ENCODE measurements around the gene CHST3. TPM values are rescaled to one million over a fixed set of nuclear protein-coding genes. Genes with fewer than 3 reads are reported as not detected.
"Not testable (repeated sequence)": the region's sequence is repeated elsewhere in the genome, so short reads cannot be mapped to it uniquely, and the experiment has no call there.

The CHST3 gene
- total RNA-seq, result 10 to 100 TPM; 10.7 to 13.7 TPM
- polyA plus RNA-seq, result 1 to 10 TPM; 2.2 to 5.2 TPM
- long read RNA-seq, donor 1, full-length matches to known transcripts, result 5 of 5 reads
- long read RNA-seq, donor 1, partial matches to known transcripts, result 0 of 5 reads
- long read RNA-seq, donor 1, other reads (novel, unspliced or antisense), result 0 of 5 reads
- long read RNA-seq, donor 2, full-length matches to known transcripts, result 1 of 1 reads
- long read RNA-seq, donor 2, partial matches to known transcripts, result 0 of 1 reads
- long read RNA-seq, donor 2, other reads (novel, unspliced or antisense), result 0 of 1 reads
- long read RNA-seq, donor 3, full-length matches to known transcripts, result 1 of 1 reads
- long read RNA-seq, donor 3, partial matches to known transcripts, result 0 of 1 reads
- long read RNA-seq, donor 3, other reads (novel, unspliced or antisense), result 0 of 1 reads
- long read RNA-seq, donor 4, full-length matches to known transcripts, result 6 of 6 reads
- long read RNA-seq, donor 4, partial matches to known transcripts, result 0 of 6 reads
- long read RNA-seq, donor 4, other reads (novel, unspliced or antisense), result 0 of 6 reads
- long read RNA-seq, donor 5, full-length matches to known transcripts, result 3 of 3 reads
- long read RNA-seq, donor 5, partial matches to known transcripts, result 0 of 3 reads
- long read RNA-seq, donor 5, other reads (novel, unspliced or antisense), result 0 of 3 reads

- H3K36me3 ChIP-seq (ENCODE audit: control insufficient read depth in 4 of 4, insufficient read depth in 4 of 4, low read length in 4 of 4), result no peaks in the 10 kb centered on the region
- H3K27ac ChIP-seq (ENCODE audit: low read depth in 1 of 2, low read length in 1 of 2), result peak within 1 kb of the TSS; percentile 86 to 98
- 0 to 1% methylated on average over 42 to 77 of the region's 77 CpGs for WGBS, 2 donors
- TF ChIP-seq, protein P1, sequence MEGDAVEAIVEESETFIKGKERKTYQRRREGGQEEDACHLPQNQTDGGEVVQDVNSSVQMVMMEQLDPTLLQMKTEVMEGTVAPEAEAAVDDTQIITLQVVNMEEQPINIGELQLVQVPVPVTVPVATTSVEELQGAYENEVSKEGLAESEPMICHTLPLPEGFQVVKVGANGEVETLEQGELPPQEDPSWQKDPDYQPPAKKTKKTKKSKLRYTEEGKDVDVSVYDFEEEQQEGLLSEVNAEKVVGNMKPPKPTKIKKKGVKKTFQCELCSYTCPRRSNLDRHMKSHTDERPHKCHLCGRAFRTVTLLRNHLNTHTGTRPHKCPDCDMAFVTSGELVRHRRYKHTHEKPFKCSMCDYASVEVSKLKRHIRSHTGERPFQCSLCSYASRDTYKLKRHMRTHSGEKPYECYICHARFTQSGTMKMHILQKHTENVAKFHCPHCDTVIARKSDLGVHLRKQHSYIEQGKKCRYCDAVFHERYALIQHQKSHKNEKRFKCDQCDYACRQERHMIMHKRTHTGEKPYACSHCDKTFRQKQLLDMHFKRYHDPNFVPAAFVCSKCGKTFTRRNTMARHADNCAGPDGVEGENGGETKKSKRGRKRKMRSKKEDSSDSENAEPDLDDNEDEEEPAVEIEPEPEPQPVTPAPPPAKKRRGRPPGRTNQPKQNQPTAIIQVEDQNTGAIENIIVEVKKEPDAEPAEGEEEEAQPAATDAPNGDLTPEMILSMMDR (IDR thresholded peaks at IDR 0.05; ENCODE audit: control extremely low read depth, extremely low read depth), result no peak
- peak; percentile 74 for ATAC-seq (ENCODE audit: insufficient read depth, low FRiP score)
- H3K9me3 ChIP-seq (ENCODE audit: control insufficient read depth in 4 of 4, insufficient read depth in 3 of 4, low read length in 3 of 4), result no peaks in the 10 kb centered on the region
- peaks cover 0 to 19% (median 8%) of the 10 kb centered on the region in 5 donors for H3K4me1 ChIP-seq (ENCODE audit: control insufficient read depth in 5 of 5, insufficient read depth in 5 of 5, low read length in 5 of 5)
- peak; percentile 81 to 85 (median 84) for DNase-seq
- peak within 1 kb of the TSS; percentile 52 for H3K4me3 ChIP-seq
- H3K9ac ChIP-seq (ENCODE audit: insufficient read depth in 1 of 2, low read length in 2 of 2), result peak within 1 kb of the TSS; percentile 63 to 77
- no peaks in the 10 kb centered on the region for H3K27me3 ChIP-seq (ENCODE audit: control insufficient read depth in 3 of 3, insufficient read depth in 3 of 3, low read length in 2 of 3)
These were observed at the start of gene CHST3 for GRCh38 chr10:71964098-71964742. CHST3 (plus strand) TSS chr10:71964395; CDS start chr10:72005843, 41,448 bp downstream.

DNA sequence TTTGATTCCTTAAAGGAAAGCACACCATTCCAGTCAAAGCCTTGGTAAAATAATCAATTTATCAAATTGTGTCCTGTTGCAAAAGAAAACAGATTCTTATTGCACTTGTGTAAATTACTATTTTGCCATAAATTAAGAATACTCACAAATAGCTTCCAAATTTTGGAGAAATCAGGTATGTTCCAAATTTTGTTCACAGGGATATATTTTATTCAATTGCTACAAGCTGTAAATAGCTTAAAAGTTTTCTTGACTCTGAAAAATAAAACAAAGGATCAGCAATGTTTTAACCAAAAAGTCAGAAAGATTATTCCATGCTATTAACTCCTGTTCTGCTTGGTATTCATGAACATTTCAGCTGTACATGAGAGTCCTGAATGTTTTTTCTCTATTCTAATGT, 47.4 kb upstream of the CHST3 start:
- no peaks in the 10 kb centered on the region for H3K27me3 ChIP-seq (ENCODE audit: control insufficient read depth in 3 of 3, insufficient read depth in 3 of 3, low read length in 2 of 3)
- TF ChIP-seq, protein P1 (IDR thresholded peaks at IDR 0.05; ENCODE audit: control extremely low read depth, extremely low read depth), result no peak
- DNase-seq (no peak), ATAC-seq (ENCODE audit: insufficient read depth, low FRiP score) (no peak)
- no peak overlapping the region for H3K27ac ChIP-seq (ENCODE audit: low read depth in 1 of 2, low read length in 1 of 2)
- H3K4me1 ChIP-seq (ENCODE audit: control insufficient read depth in 5 of 5, insufficient read depth in 5 of 5, low read length in 5 of 5), result peaks cover 0 to 16% (median 0%) of the 10 kb centered on the region in 5 donors
- H3K4me3 ChIP-seq, result no peak overlapping the region
- no peak overlapping the region for H3K9ac ChIP-seq (ENCODE audit: insufficient read depth in 1 of 2, low read length in 2 of 2)
- no peaks in the 10 kb centered on the region for H3K36me3 ChIP-seq (ENCODE audit: control insufficient read depth in 4 of 4, insufficient read depth in 4 of 4, low read length in 4 of 4)
- H3K9me3 ChIP-seq (ENCODE audit: control insufficient read depth in 4 of 4, insufficient read depth in 3 of 4, low read length in 3 of 4), result peaks cover 0 to 6% (median 0%) of the 10 kb centered on the region in 4 donors

DNA sequence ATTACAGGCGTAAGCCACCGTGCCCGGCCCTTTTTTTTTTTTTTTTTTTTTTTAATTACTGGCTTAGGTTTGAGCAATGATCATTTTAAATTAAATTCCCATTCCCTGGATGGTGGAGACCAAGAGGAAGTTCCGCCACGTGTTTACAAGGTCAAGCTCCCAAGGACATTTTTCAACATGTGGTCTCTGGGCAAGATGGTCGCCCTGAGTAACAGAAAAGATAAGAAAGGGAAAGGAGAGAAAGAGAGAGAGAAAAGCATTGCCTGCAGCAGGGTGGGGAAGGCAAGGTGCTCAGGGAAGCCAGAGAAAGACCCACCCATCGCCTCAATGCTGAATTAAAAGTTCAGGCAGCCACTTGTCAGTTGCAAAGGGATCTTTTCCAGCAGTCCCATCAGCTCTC, 45.2 kb upstream of the CHST3 start:
- TF ChIP-seq, protein P1 (IDR thresholded peaks at IDR 0.05; ENCODE audit: control extremely low read depth, extremely low read depth), result no peak
- DNase-seq (no peak), ATAC-seq (ENCODE audit: insufficient read depth, low FRiP score) (no peak)
- no peaks in the 10 kb centered on the region for H3K36me3 ChIP-seq (ENCODE audit: control insufficient read depth in 4 of 4, insufficient read depth in 4 of 4, low read length in 4 of 4)
- H3K4me1 ChIP-seq (ENCODE audit: control insufficient read depth in 5 of 5, insufficient read depth in 5 of 5, low read length in 5 of 5), result peaks cover 0 to 17% (median 0%) of the 10 kb centered on the region in 5 donors
- 84 to 85% methylated on average over 7 of the region's 7 CpGs for WGBS, 2 donors
- no peaks in the 10 kb centered on the region for H3K27me3 ChIP-seq (ENCODE audit: control insufficient read depth in 3 of 3, insufficient read depth in 3 of 3, low read length in 2 of 3)
- no peak overlapping the region for H3K4me3 ChIP-seq
- H3K9ac ChIP-seq (ENCODE audit: insufficient read depth in 1 of 2, low read length in 2 of 2), result no peak overlapping the region
- no peaks in the 10 kb centered on the region for H3K9me3 ChIP-seq (ENCODE audit: control insufficient read depth in 4 of 4, insufficient read depth in 3 of 4, low read length in 3 of 4)
- H3K27ac ChIP-seq (ENCODE audit: low read depth in 1 of 2, low read length in 1 of 2), result no peak overlapping the region

GRCh38 chr10:71919956-71920539, 44.1 kb upstream of the CHST3 start:
- H3K27ac ChIP-seq (ENCODE audit: low read depth in 1 of 2, low read length in 1 of 2); H3K9ac ChIP-seq (ENCODE audit: insufficient read depth in 1 of 2, low read length in 2 of 2); H3K4me3 ChIP-seq; H3K9me3 ChIP-seq (ENCODE audit: control insufficient read depth in 4 of 4, insufficient read depth in 3 of 4, low read length in 3 of 4); H3K36me3 ChIP-seq (ENCODE audit: control insufficient read depth in 4 of 4, insufficient read depth in 4 of 4, low read length in 4 of 4); H3K27me3 ChIP-seq (ENCODE audit: control insufficient read depth in 3 of 3, insufficient read depth in 3 of 3, low read length in 2 of 3); ATAC-seq (ENCODE audit: insufficient read depth, low FRiP score); DNase-seq: not testable (repeated sequence)
- H3K4me1 ChIP-seq (ENCODE audit: control insufficient read depth in 5 of 5, insufficient read depth in 5 of 5, low read length in 5 of 5), result peaks cover 0 to 17% (median 0%) of the 10 kb centered on the region in 5 donors
- 75 to 89% methylated on average over 7 of the region's 7 CpGs for WGBS, 2 donors

All from lung (tissue), 16 donors.